GM23338 (cell line): ENCODE results near the gene ANGPTL2.

Experiments
- CTCF ChIP-seq, 2 experiments: fragments of 200-600 bp in 1 of 2; sonication (generic) in 1 of 2; conservative IDR thresholded peaks; 2 replicates each; pipeline versions ENCODE4 v1.5.1 to v1.6.1; 2016 to 2017; ENCODE audit warnings: antibody characterized with exemption in 2 of 2, low read depth in 2 of 2, mild to moderate bottlenecking in 2 of 2, moderate library complexity in 1 of 2
- EZH2 ChIP-seq: fragments of 200-600 bp; sonication (generic); IDR thresholded peaks from one replicate; pipeline ENCODE4 v1.8.0; 2017; ENCODE audit warnings: antibody characterized with exemption, mild to moderate bottlenecking, low read depth; ENCODE audit not compliant: unreplicated experiment
- EZH2phosphoT487 ChIP-seq: fragments of 200-600 bp; sonication (generic); IDR thresholded peaks from one replicate; pipeline ENCODE4 v1.8.1; 2018; ENCODE audit warnings: antibody characterized with exemption; ENCODE audit not compliant: unreplicated experiment
- POLR2AphosphoS5 ChIP-seq: IDR thresholded peaks from 2 replicates; pipeline ENCODE4 v1.6.1; 2016; ENCODE audit warnings: antibody characterized with exemption, low read depth
- REST ChIP-seq: IDR thresholded peaks from one replicate; pipeline ENCODE4 v1.6.1; 2018; ENCODE audit warnings: antibody characterized with exemption; ENCODE audit not compliant: unreplicated experiment
- STAT1 ChIP-seq: IDR thresholded peaks from one replicate; pipeline ENCODE4 v1.6.1; 2016; ENCODE audit warnings: antibody characterized with exemption; ENCODE audit not compliant: unreplicated experiment
- ZNF331 ChIP-seq: fragments of 250-450 bp; sonication (Bioruptor Pico); IDR thresholded peaks from 2 replicates; pipeline ENCODE4 v1.5.0; 2020; ENCODE audit warnings: low read depth, mild to moderate bottlenecking, moderate library complexity

GRCh38 chr9:127162046-127162863 is 39.8 kb upstream of the ANGPTL2 start:
- TF ChIP-seq CTCF (conservative IDR thresholded peaks at IDR 0.05; ENCODE audit: low read depth in 2 of 2) (no peak), POLR2AphosphoS5 (no peak), ZNF331 (no peak), REST (no peak), EZH2phosphoT487 (no peak), EZH2 (no peak), STAT1 (no peak)
